Esophagus squamous epithelium (tissue), 4 donors: ENCODE data around the gene NR6A1.

Experiments used
- POLR2A ChIP-seq, 4 donors: fragments of 450-650 bp; IDR thresholded peaks; one replicate each; pipeline ENCODE4 v1.6.1; 2017; ENCODE audit warnings: antibody characterized with exemption in 4 of 4, mild to moderate bottlenecking in 4 of 4, moderate library complexity in 3 of 4
- TF ChIP-seq, protein P1 (sequence below), 6 experiments: fragments of 450-650 bp in 4 of 6; fragments of 200-600 bp in 2 of 6; sonication (generic) in 2 of 6; IDR thresholded peaks; one replicate each; pipeline ENCODE4 v1.5.1; 2016 to 2019; ENCODE audit warnings: antibody characterized with exemption in 6 of 6, mild to moderate bottlenecking in 4 of 6, moderate library complexity in 4 of 6

DNA sequence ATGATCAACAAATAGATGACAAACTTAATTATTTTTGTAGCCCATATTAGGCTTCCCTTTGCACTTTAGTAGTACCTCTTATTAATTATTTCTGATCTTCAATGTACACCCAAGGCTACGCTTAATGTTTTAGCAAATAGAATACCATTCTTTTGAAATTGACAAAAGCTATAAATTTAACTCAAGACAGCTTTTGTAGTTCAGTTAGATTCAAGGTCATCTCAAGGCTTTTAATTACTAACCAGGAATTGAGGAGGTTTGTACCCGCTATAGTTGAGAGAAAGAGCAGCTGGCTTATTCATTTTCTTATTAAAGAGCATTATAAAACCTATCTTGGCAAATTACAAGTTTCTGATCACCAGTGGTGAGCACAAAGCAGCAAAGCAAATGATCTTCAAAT, 15.1 kb downstream of the NR6A1 start:
- TF ChIP-seq POLR2A (IDR thresholded peaks at IDR 0.05), result no peak
- TF ChIP-seq, protein P1, sequence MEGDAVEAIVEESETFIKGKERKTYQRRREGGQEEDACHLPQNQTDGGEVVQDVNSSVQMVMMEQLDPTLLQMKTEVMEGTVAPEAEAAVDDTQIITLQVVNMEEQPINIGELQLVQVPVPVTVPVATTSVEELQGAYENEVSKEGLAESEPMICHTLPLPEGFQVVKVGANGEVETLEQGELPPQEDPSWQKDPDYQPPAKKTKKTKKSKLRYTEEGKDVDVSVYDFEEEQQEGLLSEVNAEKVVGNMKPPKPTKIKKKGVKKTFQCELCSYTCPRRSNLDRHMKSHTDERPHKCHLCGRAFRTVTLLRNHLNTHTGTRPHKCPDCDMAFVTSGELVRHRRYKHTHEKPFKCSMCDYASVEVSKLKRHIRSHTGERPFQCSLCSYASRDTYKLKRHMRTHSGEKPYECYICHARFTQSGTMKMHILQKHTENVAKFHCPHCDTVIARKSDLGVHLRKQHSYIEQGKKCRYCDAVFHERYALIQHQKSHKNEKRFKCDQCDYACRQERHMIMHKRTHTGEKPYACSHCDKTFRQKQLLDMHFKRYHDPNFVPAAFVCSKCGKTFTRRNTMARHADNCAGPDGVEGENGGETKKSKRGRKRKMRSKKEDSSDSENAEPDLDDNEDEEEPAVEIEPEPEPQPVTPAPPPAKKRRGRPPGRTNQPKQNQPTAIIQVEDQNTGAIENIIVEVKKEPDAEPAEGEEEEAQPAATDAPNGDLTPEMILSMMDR (IDR thresholded peaks at IDR 0.05), result no peak
